NCI-H1048 (cell line): ENCODE data around the gene NCSTN.
"Not testable (repeated sequence)": the region's sequence is repeated elsewhere in the genome, so short reads cannot be mapped to it uniquely, and the experiment has no call there.

ENCODE experiments used
- DNase-seq: peaks from one replicate; lab custom pipeline; 2025; lab: John Stamatoyannopoulos, UW

The NCSTN gene

DNA sequence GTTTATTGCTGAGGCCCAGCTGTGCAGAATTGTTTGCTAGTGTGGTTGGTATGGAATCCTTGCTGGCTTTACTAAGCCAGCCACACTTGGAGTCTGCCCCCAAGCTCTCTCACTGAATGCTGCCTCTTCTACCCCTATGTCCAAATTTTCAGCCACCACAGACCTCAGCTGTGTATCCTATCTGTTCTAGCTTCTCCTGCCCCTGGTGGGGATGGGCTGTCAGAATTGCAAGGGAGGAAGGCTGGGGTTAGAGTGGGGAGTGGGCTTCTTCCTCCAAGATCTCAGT lies 28.1 kb downstream of the NCSTN start:
- no peak for DNase-seq

DNA sequence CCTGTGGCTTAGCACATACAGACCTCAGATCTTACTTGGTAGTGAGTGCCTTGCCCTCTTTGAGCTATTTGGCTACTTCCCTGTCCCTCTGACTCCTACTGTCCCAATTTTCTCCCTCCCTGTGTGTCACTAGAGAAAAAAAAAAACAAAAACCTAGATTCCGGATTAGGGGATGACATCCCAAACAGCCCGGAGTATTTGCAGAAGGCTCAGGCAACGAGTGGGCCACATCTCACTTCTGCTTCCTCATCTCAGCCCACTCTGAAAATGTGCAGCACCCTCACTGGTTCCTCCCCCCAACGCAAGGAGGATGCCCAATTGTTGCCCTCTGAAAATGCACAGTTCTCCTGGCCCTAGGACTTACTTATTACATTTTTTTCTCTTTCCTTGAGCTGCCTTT lies 28.6 kb downstream of the NCSTN start:
- DNase-seq = no peak

DNA sequence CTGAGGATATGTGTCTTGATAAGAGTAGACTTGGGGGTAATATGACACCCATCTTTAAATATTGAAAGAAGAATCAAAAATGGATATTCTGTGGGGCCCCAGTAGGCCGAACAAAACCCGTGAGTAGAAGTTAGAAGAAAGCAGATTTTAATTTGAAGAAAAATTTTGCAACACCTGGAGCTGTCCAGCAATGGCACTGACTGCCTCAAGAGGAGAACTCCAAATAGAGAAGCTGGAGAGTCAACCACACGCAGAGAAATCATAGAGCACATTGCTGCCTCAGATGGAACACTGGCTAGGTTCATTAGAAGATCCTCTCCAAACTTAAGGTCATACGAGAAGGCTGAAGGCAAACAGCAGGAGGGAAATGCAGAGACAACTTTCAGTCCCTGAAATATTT lies 30.5 kb downstream of the NCSTN start:
- DNase-seq = no peak

DNA sequence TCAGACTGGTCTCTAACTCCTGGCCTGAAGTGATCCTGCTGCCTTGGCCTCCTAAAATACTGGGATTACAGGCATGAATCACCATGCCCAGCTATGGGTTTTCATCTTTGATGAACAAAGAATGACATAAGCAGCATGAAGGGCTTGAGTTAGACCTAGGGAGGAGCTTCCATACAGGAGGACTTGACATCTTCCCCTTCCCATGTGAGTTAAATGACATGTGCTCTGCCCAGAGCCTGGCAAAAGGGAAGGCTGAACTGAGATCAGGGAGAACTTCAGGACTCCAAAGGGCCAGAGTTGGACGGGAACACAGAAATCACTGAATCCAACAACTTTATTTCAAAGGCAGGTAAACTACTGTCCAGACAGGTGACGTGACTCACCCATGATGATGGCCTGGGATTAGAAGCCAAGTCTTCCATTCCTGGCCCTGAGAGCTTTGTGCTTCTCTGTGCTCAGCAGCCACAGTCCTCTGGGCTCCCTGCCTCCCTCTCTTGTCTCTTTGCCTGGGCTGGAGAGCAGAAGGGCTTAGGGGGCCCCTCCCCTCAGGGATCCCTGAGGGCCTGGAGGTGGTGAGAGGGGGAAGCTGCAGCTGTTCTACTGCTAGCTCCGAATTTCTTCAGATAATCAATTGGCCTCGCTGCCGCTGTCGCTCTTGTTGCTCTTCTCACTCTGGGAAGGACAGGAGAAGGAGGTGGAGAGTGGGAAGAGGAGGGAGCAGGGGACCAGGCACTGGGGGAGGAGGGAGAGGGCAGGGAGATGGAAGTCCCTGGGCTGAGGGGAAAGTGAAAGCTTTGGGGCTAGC lies 31.3 kb downstream of the NCSTN start:
- DNase-seq = no peak

DNA sequence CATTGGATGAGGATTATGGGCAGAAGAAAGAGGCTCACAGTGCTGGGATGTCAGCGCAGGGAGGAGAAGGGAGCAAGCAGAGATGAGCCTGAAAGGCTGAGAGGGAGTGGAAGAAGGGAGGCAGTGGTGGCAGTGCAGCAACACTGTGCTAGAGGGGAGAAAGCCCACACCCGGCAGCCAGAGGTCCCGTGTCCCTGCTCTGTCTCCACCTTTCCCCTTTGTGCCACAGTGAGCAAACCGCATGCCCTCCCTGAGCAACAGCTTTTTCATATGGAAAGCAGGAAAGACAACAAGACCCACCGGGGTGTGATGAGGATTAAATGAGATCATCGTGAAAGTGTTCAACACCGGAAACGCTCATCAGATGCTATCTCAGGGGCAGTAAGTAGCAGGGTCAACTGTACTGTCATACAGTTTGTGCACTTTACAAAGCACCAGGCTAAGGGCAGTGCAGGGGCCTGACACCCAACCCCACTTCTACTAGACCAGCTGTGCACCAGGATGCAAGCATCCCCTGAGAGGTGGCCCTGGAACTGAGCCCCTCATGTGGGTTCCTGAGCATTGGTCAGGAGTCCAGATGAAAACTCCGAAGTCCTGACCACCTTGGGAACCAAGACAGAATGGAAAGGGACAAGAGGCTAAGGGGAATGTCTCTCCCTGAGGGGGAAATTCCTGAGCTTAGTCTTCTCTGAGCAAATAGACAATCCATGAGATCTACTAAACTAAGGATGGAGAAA lies 32.8 kb downstream of the NCSTN start:
- DNase-seq = no peak

DNA sequence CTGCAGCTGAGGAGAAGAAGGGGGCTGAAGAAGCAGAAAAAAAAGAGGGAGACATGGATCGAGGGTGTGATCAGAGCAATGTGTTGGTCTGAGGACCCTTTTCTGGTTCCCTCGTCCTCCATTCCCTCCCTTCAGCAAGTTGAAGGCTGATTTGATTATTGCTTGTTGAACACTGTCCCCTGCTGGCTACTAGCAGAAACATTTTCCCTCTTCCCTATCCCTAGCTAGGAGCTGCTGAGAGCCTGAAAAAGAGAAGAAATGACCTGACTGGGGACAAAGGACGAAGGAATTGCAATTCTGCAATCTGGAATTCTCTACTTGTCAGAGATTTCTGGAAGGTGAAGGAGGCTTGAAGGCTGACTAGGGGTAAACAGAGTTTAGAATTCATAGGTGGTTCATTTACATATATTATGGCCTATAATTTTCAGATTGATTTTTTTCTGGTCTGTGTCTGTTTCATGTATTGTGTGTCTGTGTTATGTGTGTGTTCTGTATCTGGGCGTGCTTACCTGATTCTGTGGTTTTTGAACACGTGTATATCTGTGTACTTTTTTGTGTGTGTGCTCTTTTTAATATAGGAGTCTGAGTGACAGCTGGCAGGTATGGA lies 33.4 kb downstream of the NCSTN start:
- peak; percentile 40 for DNase-seq

DNA sequence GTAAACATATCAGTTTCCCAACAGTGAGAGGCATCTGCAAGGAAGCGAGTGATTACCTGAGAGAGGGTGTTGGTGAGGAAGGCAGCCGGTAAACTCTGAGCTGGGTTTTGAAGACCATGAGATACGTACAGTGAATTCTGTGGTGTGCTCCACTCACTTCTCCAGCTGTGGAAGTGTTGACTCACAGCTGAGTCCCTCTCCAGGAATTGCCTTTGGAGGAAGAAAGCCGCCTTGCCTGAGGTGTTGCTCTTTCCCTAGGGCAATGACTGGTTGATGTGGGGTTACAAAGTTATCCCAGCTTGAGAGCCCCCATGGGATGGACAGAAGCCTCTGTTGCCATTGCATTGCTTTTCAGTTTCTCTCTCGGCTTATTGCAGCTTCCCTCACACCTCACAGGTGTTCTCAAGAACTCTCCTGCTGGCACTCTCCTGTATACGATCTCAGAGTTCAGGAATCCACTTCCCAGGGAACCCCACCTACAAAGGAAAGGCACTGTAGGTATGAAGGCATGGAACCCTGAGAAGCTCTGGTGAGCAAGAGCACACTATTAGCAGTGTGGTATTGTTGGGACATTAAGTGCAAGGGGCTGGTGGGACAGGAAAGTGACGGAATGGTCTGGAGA lies 34.5 kb downstream of the NCSTN start:
- no peak for DNase-seq

DNA sequence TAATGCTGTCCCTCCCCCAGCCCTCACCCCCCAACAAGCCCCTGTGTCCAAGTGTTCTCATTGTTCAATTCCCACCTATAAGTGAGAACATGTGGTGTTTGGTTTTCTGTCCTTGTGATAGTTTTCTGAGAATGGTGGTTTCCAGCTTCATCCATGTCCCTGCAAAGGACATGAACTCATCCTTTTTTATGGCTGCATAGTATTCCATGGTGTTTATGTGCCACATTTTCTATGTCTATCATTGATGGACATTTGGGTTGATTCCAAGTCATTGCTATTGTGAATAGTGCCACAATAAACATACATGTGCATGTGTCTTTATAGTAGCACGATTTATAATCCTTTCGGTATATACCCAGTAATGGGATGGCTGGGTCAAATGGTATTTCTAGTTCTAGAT lies 41.6 kb downstream of the NCSTN start:
- DNase-seq = not testable (repeated sequence)

DNA sequence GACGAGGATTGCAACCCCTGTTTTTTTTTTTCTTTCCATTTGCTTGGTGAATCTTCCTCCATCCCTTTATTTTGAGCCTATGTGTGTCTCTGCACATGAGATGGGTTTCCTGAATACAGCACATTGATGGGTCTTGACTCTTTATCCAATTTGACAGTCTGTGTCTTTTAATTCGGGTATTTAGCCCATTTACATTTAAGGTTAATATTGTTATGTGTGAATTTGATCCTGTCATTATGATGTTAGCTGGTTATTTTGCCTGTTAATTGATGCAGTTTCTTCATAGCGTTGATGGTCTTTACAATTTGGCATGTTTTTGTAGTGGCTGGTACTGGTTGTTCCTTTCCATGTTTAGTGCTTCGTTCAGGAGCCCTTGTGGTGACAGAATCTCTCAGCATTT lies 45.2 kb downstream of the NCSTN start:
- DNase-seq = not testable (repeated sequence)

DNA sequence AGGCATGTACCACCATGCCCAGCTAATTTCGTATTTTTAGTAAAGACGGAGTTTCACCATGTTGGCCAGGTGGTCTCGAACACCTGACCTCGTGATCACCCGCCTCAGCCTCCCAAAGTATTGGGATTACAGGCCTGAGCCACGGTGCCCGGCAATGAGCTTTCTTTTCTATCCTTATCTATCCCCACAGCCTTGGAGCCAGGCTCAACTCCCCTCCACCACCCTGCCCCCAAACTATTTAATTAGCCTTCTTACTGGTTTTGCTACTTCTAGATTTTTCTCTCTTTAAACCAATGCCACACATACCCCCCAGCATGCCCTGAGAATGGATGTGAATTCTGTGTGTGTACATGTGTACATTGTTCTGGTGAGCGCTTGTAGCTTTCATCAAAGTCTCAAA lies 51.5 kb downstream of the NCSTN start:
- DNase-seq = no peak

DNA sequence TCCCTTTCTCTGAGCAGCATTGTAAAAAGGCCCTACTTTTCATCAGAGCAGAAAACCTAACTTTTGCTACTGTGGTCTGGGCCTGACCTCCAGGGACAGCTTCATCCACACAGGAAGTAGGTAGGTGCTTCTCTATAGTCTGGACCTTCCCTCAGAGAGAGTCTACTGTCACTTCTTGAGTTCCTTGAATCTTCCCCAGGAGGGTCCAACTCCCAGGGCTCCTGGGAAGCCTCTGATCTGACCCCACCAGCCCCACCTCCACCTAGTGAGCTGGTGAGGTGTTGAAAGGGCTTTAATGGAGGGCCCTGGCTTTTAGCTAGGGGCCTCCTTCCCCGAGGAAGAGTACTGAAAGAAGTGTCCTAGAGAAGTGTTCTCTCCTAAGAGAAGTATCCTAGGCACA lies 54.5 kb downstream of the NCSTN start:
- DNase-seq = no peak

DNA sequence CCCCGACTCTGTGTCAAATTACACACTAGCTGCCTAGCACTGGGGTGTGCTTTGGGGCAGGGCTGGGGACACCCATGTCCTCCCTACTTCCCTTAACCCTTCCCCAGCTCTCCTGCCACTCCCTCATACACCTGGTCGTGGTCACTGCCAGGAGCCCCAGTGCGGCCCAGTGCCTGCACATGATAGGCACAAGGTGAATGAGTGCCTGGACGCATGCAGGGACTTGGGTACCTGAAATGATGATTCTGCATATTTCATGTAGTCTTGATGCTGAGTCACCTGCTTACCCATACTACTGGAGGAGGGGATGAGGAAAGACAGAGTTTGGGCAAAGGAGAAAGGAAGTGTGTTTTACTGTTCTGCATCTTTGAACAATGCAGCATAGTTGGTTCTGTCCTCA lies 55.6 kb downstream of the NCSTN start:
- DNase-seq = no peak

DNA sequence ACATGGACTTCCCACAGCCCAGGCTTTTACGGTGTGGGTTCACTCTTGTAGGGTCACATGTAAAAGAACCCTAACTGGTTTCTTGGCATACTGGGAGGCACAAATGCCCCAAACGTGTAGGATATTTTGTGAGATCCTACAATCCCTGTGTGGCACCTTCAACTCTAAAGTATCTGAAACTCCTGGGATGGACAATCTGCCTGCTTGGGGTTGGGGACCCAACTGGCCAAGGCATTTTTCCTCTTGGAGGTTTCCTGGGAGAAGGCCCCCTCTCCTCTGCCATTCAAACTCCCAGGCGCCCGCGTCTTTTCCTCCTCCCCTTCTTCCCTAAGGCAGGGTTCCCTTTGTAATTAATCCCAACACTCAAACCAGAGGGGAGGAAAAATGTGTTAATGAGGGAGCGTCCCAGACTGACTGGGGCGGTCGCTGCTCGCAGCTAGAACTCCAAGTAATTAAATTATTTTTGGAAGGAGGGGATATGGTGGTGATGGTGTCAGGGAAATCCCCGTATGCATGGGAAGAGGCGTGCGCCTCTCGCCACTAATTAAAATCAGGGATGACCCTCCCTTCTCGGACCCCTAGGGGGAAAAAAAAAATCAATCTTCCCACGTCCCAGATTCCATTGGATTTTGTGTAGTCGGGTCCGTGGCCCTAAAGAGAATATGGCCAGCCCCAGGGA lies 56.5 kb downstream of the NCSTN start:
- no peak for DNase-seq

DNA sequence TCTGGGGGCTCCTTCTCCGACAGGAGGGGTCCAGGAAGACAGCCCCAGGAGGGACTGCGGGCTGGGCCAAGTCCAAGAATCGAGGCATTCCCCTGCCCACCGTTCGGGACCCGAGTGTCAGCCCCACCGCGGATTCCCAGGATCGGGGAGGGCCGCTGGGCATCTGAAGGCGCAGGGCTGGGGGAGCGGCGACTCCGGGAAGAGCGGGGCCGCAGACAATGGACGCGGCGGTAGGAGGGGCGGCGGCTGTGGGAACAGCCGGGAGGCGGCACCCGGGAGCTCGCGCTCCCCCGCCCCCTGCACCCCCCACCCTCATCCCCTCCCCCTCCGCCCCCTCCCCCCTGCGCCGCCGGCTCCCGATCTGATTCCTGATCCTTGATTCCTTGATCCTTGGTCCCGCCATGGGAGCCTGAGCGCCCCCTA lies 57.1 kb downstream of the NCSTN start, which contains the start of gene VANGL2:
TSS of gene VANGL2 (plus strand) at position 342 of the 423 bp plus-strand sequence. CDS start 15,274 bp downstream, outside the sequence.
- DNase-seq = peak; percentile 54

DNA sequence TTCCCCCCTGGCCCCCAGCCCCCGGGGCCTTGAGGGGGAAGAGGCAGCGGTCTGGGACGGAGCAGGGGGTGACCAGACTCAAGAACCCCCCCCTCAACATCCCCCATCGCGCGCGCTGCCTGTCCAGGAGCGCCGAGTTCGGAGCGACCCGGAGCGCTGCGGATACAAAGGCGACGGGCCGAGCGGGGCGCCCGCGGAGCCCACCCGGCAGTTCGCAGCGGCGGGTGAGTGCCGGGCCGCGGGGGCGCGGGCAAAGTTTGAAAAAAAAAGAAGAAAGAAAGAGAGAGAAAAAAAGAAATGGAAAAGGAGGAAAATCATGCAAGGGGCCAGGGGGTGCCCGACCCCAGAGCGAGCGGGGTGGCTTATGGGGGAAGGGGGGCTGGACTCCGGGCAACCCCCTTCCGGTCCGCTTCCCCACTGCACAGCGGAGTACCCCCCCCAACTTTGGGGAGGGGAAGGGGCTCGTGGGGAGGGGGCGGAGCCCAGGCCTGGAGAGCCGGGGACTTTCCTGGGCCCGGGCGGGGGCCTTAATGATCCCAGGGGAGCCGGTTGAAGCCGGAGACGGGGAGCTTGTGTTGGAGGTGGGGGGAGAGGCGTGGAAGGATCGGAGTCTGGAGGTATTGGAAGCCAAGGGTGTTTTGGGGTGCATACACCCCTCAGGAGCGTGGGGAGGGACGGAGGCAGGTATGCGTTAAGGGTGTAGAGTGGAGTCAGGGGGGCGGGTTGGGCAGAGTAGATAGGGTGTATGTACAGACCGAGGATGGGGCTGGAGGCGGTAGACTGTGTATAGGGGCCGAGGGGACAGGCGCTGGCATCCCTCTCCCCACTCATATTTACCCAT lies 57.7 kb downstream of the NCSTN start:
- DNase-seq = no peak

DNA sequence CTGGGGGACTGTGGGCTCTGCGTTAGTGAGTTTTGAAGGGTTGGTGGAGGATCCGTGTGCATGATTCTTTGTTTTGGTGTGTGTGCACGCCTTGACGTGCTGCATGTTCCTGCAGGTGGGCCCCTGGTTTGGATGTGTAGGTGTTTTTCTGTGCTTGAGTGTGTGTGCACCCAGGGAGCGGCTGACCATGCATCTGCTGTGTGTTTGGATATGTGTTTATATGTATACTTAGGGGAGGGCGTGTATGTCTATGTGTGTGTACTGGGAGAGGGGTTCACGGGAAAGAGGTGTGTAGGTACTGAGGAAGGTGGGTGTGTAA lies 58.3 kb downstream of the NCSTN start:
- no peak for DNase-seq

DNA sequence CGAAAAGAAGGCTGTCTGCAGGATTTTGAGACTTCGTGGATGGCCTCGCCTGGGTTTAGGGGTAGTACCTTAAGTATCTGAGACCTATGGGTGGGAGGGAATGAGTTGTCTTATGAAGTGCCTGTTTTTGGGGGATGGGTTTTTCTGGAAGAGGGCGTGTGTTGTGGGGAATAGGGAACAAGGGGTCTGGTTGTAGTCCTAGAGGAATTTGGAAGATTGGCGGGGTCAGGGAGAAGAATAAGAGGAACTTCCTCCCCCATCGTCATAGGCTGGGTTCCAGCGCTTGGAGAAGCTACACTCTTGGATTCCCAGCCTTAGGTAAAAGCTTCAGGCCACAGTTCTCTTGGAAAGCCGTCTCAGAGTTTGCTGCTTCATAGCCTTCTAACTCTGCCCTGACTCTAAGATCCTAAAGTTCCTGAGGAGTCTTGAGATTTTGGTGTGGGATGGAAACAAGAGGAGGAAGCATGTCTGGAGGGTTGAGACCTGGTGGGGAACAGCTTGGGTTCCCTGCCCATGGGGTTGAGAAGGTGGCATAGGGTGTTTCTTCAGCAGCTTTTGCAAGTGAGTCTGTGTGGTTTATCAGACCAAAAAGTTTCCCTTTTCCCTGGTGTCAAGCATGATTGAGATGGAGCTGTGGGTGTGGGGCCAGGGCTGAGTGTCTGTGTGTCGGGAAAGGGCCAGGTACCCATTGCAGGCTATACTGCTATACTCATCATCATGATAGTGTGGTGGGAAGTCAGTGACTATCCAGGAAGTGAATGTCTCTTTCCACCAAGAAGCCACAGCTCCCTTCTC lies 59.0 kb downstream of the NCSTN start:
- DNase-seq = no peak

DNA sequence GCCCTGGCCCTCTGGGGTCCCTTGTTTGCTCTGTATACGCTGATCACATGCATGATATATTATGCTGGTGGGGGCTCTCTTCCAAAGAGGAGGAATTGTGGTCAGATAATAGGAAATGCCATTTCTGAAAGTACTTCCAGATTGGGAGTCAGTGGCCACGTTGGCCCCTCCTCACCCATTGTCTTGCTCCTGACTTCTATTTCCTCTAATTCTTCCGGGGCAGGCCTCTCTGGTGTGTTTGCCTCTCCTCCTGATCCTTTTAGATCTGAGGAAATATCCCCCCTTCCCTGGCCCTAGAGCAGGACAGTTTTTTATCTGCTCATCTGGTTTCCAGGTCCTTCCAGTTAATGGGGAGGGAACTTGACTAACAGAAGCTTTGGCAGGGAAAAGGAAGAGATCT lies 60.1 kb downstream of the NCSTN start:
- DNase-seq = no peak

DNA sequence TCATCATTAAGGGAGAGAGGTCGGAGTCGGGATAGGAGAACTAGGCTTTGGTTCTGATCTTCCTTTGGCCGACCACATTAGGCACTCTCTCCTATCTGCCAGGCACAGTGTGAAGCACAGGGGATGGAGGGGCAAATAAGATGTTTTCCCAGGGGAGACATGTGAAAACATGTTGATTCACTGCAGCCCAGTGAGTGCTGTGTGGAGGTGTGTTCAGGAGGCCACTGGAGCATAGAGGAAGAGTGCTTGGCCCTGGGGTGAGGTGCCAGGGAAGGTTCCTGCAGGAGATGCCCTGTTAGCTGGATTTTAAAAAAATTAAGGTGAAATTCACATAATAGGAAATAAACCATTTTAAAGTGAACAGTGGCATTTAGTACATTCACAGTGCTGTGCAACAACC lies 60.9 kb downstream of the NCSTN start:
- no peak for DNase-seq

DNA sequence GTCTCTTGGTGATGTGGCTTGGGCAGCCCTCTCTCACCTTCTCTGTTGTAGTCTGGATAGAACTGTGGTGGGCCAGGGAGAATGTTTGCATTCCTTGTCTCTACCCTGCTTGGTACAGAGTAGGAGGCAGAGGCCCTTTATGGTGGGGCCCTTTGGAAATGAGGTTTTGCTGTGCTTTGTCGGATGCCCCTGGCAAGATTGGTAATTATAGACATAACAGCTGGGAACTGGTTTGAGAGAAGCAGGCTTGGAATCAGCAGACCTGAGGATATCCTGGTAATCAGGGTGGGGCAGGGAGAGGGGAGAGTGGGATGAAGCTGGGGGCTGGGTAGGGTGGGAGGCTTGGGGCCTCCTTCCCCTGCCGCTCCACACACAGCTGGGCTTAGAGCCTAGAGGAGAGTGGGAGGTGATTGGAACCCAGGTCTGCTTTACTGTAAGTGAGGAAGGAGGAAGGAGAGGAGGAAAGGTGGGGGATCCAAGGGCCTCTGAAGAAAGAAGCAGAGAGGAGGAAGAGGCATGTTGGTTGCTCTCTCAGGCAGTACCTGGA lies 62.2 kb downstream of the NCSTN start:
- no peak for DNase-seq
